ENCODE results near the gene MRPL43.

MRPL43 gene

GRCh38 chr10:101003639-101004206, 16.4 kb upstream of the MRPL43 start:
- no peak for DNase-seq (ENCODE audit: low read depth in 2 of 2)

GRCh38 chr10:101002456-101002855, 15.2 kb upstream of the MRPL43 start:
- no peak for DNase-seq (ENCODE audit: low read depth in 2 of 2)

GRCh38 chr10:101001659-101002035, 14.3 kb upstream of the MRPL43 start:
- no peak for DNase-seq (ENCODE audit: low read depth in 2 of 2)

- no peak for DNase-seq (ENCODE audit: low read depth in 2 of 2)
Observed at GRCh38 chr10:101000915-101001658, 13.8 kb upstream of the MRPL43 start.

- DNase-seq (ENCODE audit: low read depth in 2 of 2), result no peak
Observed at GRCh38 chr10:101000127-101000914, 13.0 kb upstream of the MRPL43 start.

GRCh38 chr10:100999742-101000126, 12.4 kb upstream of the MRPL43 start, which contains the start of gene LZTS2:
Gene LZTS2 (plus strand): TSS chr10:100999808. CDS start chr10:101002539, 2,731 bp downstream.
- no peak for DNase-seq (ENCODE audit: low read depth in 2 of 2)

GRCh38 chr10:100998991-100999741, 11.9 kb upstream of the MRPL43 start:
- peak; percentile 55 to 63 for DNase-seq (ENCODE audit: low read depth in 2 of 2)

GRCh38 chr10:100998183-100998990, 11.1 kb upstream of the MRPL43 start:
- DNase-seq (ENCODE audit: low read depth in 2 of 2), result peak in 1 of 2 donors; percentile 47

- peak; percentile 52 to 56 for DNase-seq (ENCODE audit: low read depth in 2 of 2)
Observed at GRCh38 chr10:100997360-100998182, 10.3 kb upstream of the MRPL43 start.

GRCh38 chr10:100996678-100997359, 9.5 kb upstream of the MRPL43 start:
- no peak for DNase-seq (ENCODE audit: low read depth in 2 of 2)

- DNase-seq (ENCODE audit: low read depth in 2 of 2), result no peak
Observed at GRCh38 chr10:100995181-100995580, 7.9 kb upstream of the MRPL43 start.

- no peak for DNase-seq (ENCODE audit: low read depth in 2 of 2)
Observed at GRCh38 chr10:100993986-100994708, 6.8 kb upstream of the MRPL43 start.

GRCh38 chr10:100989088-100989487, 1.8 kb upstream of the MRPL43 start:
- DNase-seq (ENCODE audit: low read depth in 2 of 2), result no peak

GRCh38 chr10:100988166-100988565, 869 bp upstream of the MRPL43 start:
- no peak for DNase-seq (ENCODE audit: low read depth in 2 of 2)

GRCh38 chr10:100987685-100988049, 370 bp upstream of the MRPL43 start:
- no peak for DNase-seq (ENCODE audit: low read depth in 2 of 2)

- no peak for DNase-seq (ENCODE audit: low read depth in 2 of 2)
Observed at GRCh38 chr10:100986623-100986951, 710 bp downstream of the MRPL43 start.

GRCh38 chr10:100985336-100985735, 2.0 kb downstream of the MRPL43 start:
- no peak for DNase-seq (ENCODE audit: low read depth in 2 of 2)

- DNase-seq (ENCODE audit: low read depth in 2 of 2), result no peak
Observed at GRCh38 chr10:100984672-100985177, 2.6 kb downstream of the MRPL43 start.
